PFSK-1 (cell line): ENCODE data around the gene SMIM35.

Experiments used
- POLR2AphosphoS5 ChIP-seq: IDR thresholded peaks from 2 replicates; pipeline ENCODE4 v1.6.1; 2012; ENCODE audit warnings: low read depth, mild to moderate bottlenecking, control low read depth, low read length, moderate library complexity
- SIN3A ChIP-seq: IDR thresholded peaks from 2 replicates; pipeline ENCODE4 v1.6.1; 2012; ENCODE audit warnings: mild to moderate bottlenecking, low read length, moderate library complexity, borderline replicate concordance; ENCODE audit not compliant: insufficient read depth
- TF ChIP-seq, protein P1 (sequence below), 2 experiments: IDR thresholded peaks; 2 replicates each; pipeline versions ENCODE4 v1.6.1 to v1.8.0; 2011 to 2012; ENCODE audit warnings: low read depth in 2 of 2, low read length in 2 of 2, control low read depth in 1 of 2, inconsistent platforms in 1 of 2, mild to moderate bottlenecking in 1 of 2, moderate library complexity in 1 of 2; ENCODE audit not compliant: insufficient read depth in 1 of 2

DNA sequence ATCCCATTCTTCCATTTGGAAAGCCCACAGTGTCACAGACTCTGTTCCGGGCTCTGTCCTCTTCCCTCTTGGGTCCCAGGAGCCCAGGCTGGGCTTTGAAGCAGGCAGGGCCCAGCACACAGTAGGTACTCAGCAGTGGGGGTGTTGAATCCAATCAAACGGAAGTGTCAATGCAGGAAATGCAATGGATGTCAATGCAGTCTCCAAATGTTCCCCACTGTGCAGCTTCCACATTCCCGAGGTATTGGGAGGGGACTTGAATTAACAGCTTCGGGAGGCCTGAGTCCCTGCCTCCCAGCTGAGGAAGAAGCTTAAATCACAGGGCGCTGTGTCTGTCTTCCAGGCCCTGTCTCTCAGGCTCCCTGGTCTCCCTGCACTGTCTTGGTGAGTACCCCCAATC is 21.8 kb upstream of the SMIM35 start:
- no peak for TF ChIP-seq POLR2AphosphoS5
- TF ChIP-seq, protein P1, sequence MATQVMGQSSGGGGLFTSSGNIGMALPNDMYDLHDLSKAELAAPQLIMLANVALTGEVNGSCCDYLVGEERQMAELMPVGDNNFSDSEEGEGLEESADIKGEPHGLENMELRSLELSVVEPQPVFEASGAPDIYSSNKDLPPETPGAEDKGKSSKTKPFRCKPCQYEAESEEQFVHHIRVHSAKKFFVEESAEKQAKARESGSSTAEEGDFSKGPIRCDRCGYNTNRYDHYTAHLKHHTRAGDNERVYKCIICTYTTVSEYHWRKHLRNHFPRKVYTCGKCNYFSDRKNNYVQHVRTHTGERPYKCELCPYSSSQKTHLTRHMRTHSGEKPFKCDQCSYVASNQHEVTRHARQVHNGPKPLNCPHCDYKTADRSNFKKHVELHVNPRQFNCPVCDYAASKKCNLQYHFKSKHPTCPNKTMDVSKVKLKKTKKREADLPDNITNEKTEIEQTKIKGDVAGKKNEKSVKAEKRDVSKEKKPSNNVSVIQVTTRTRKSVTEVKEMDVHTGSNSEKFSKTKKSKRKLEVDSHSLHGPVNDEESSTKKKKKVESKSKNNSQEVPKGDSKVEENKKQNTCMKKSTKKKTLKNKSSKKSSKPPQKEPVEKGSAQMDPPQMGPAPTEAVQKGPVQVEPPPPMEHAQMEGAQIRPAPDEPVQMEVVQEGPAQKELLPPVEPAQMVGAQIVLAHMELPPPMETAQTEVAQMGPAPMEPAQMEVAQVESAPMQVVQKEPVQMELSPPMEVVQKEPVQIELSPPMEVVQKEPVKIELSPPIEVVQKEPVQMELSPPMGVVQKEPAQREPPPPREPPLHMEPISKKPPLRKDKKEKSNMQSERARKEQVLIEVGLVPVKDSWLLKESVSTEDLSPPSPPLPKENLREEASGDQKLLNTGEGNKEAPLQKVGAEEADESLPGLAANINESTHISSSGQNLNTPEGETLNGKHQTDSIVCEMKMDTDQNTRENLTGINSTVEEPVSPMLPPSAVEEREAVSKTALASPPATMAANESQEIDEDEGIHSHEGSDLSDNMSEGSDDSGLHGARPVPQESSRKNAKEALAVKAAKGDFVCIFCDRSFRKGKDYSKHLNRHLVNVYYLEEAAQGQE (IDR thresholded peaks at IDR 0.05; ENCODE audit: insufficient read depth in 1 of 2, low read depth in 2 of 2, low read length in 2 of 2): no peak
- TF ChIP-seq SIN3A: no peak
